SHP77 (cell line): Measurements from ENCODE around the gene NDUFA1.
"Not testable (repeated sequence)": the region's sequence is repeated elsewhere in the genome, so short reads cannot be mapped to it uniquely, and the experiment has no call there.

Source experiments
- DNase-seq, 2 experiments: peaks; one replicate each; lab custom pipeline; 2025; lab: John Stamatoyannopoulos, UW

NDUFA1 gene

DNA sequence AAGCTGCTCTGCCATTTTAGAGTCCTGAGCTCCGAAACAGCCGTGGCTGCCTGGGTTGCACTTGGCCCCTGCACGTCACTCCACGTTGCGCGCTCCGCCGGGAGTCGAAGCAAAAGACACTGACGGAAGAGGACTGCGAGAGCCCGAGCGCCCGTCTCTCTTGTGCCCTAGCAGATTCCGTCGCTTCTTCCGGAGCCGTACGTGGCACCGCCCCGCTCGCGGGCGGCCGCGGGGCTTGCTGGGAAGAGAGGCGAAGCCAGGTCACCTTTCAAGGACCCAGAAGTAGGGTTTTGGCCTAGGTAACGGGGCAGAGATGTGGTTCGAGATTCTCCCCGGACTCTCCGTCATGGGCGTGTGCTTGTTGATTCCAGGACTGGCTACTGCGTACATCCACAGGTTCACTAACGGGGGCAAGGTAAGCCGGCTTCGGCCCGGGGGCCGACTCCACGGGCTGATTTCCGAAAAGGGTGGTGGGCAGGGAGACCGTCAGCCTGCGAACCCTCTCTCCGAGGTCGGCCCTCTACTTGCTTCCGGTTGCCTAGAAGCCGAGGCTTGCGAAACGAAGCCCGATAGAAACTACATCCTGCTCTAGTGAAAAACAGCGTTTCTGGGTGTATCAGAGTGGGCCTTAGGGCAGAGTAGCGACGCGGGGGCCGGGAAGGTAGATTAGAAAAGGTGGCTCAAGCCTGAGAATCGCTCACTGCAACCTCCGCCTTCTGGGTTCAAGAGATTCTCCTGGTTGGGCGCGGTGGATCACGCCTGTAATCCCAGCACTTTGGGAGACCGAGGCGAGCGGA is at the start of gene NDUFA1, which contains the start of gene RNF113A:
Gene NDUFA1, plus strand, starts transcription at position 234 of the 797 bp plus-strand sequence. Its CDS starts 80 bp downstream, at position 314.
Gene RNF113A, minus strand, starts transcription at position 135 of the 797 bp plus-strand sequence. Its CDS starts 120 bp downstream, at position 15.
- DNase-seq, result peak; percentile 75 to 76

DNA sequence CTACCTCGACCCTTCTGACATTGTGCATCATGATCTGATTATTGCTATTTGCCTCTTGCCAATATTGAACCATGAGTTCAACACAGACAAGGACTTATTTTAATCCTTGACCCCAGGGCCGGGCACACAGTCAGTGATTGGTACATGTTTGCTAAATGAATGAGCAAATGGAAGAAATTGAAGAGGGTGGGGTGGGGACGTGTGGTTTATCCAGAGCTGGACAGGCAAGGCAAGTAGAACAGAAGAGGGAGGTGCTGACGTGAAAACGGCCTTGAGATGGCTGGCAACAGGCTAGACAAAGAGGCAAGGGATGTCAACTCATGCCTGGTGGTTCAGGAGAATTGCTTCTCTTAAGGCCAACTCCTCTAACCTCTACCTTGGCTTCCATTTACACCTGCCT is 47.4 kb upstream of the NDUFA1 start:
- not testable (repeated sequence) for DNase-seq

DNA sequence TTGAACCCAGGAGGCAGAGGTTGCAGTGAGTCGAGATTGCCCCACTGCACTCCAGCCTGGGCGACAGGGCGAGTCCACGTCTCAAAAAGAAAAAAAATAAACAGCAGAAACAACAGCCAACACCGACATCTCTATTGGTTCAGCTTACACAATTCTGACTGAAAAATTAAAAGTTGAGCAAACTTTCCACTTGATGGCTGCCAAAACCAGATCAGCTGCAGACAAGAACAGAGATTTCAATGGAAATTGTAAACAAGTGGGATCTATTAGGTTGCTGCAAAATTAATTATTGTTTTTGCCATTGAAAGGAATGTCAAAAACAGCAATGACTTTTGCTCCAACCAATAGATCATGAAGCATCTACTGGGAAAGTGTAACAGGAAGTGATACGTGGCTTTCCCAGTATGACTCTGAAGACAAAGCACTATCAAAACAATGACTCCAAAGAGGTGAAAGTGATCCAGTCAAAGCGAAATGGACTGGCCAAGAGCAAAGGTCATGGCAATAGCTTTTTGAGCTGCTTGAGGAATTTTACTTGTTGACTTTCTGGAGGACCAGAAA is 45.2 kb upstream of the NDUFA1 start:
- no peak for DNase-seq

DNA sequence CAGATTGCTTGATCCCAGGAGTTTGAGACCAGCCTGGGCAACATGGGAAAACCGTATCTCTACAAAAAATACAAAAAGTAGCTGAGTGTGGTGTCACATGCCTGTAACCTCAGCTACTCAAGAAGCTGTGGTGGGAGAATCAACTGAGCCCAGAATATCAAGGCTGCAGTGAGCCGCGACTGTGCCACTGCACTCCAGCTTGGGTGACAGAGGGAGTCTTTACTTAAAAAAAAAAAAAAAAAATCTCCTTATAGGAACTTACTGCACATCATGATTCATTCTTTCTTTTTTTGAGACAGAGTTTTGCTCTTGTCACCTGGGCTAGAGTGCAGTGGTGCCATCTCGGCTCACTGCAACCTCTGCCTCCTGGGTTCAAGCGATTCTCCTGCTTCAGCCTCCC is 43.2 kb upstream of the NDUFA1 start:
- no peak for DNase-seq

DNA sequence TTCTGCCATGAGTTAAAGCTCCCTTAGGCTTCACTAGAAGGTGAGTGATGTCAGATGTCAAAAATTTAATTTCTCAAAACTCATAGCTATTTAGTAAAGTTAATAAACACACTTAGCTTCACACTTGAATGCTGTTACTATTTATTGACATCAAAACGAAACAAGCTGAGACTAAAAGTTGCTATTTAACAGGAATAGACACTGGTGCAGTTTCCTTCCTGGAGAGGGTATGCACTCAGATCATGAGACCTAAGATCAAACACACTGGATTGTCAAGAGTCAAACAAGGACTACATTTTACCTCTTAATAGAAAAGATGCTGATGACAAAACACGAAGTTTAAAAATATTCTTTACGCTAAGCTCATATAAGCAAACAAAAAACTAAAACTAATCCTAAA is 37.7 kb upstream of the NDUFA1 start:
- no peak for DNase-seq

DNA sequence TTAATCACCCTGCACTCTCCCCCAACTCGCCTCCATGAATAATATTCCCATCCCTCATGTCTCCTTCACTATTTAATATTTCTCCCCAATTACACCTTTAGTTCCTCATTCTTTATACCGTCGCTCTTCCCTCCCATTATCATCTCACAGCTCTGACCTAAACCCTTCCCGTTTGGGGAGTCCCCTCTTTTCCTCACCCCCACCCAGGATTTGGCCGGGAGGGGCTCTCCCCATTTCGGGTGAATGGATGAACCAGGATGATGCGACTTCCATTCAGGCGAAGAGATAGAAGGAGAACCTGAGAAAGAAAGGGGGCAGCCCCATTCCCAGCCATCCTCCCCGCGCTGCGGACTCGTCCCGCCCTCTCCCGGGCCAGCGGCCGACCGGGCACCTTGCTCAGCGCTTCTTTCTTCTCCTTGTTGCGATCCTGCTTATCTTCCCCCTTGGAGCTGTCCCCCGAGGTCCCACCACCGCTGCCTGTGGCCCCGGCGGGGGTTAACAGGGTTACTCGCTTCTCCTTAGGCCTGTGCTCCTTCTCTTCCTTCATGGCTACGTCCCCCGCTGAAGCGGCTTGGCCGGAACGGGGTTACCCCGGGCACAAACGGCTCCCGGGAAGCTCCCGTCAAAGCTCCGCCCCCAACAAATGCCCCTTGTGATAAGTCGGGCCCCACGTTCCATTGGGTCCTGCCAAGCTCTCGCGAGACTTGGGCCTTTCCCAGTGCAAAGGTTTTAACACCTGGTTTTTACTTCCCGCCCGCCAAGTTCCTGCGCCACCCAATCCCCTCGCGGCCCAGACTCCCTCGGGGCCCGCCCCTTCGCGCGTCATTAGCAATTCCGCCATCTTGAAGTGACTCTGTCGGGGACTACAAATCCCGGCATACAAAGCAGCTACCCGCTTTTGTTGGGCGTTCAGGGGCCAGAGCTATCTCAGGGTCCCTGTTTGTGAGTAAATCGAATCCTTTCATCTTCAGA is 19.0 kb upstream of the NDUFA1 start, which contains the start of gene UPF3B:
Gene UPF3B, minus strand, starts transcription at position 582 of the 972 bp plus-strand sequence. Its CDS starts 35 bp downstream, at position 547.
- peak; percentile 92 to 97 for DNase-seq

DNA sequence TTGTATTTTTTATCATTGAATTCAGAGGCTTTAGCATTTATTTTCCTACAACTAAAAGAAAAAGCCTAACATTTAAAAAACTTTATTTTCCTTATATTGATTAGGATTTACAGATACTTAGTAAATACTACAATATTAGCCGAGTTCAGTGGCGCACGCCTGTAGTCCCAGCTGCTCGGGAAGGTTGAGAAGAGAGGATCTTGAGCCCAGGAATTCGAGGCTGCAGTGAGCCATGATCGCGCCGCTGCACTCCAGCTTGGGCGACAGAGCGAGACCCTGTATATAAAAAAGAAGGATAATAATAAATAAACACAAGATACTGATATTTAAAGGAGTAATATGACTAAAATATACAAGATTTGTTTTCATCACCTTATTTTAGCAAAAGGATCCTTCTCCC is 18.2 kb upstream of the NDUFA1 start:
- DNase-seq, result no peak

DNA sequence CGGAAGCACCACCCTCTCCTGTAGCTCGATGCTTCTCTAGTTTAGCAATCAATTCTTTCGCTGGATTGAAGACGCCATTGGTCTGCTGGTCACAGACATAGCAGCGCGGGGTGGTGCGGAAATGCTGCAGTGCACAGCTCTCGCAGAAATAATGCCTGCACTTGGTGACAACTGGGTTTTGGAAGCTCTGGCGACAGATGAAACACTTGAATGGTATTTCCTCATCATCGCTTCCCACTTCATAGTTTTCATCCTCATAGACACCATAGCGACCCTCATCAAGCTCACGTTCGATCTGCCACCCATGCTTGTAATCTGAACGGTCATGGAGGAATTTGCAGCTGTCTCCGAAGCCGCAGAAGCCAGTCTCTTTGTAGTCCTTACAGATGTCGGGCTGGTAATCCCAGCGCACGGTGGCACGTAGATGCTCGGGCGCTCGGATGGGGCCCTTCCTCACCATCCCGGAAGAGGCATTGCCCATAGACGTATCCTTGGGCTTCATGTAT is 953 bp upstream of the NDUFA1 start:
- peak in 1 of 2 experiments; percentile 20 for DNase-seq

DNA sequence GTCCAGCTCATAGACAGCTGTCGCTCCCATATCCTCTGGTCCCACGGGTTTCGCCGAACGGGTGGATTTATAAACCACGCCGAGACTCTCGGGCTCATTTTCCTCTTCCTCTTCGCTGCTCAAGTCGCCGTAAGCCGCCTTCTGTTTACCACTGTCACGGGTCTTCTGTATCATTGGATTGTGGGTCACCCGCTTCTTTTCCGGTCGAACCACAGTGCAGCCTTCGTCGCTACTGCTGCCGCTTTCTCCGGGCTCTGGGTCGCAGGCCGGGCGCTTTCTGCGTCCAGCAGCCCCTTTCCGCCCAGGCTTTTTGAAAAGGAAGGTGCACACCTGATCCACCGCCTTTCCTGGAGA is 410 bp upstream of the NDUFA1 start:
- DNase-seq, result no peak

DNA sequence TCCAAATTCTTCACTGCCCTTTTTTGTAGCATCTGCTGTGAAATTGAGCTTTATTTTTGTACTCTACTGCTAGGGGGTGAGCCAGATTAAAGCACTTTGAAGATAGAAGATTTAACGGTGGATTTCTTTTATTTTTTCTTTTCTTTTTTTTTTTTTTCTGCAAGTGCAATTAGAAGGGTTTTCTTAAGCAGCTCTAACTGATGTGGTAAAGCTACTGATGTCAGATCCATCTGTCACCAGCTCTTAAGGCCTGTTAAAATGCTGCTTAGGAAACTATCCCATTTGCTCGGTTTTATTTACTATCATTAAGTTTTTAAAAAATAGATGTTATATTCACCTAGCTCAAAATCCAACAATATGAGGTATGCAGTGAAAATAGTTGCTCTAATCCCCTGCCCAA is 7.1 kb downstream of the NDUFA1 start:
- DNase-seq, result no peak

DNA sequence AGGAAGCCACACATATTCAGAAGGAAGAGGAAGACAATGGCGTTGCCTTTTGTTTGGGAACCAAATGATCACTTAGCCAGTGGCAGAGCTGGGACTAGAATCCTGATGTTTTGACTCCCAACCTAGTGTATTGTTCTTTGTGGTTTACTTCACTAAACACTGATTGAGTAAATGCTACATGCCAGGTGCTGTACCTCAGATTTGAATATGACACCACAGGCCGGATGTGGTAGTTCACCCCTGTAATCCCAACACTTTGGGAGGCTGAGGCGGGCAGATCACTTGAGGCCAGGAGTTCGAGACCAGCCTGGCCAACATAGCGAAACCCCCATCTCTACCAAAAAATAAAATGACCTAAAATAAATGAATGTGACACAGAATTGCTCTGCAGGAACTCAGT is 8.4 kb downstream of the NDUFA1 start:
- DNase-seq, result no peak

DNA sequence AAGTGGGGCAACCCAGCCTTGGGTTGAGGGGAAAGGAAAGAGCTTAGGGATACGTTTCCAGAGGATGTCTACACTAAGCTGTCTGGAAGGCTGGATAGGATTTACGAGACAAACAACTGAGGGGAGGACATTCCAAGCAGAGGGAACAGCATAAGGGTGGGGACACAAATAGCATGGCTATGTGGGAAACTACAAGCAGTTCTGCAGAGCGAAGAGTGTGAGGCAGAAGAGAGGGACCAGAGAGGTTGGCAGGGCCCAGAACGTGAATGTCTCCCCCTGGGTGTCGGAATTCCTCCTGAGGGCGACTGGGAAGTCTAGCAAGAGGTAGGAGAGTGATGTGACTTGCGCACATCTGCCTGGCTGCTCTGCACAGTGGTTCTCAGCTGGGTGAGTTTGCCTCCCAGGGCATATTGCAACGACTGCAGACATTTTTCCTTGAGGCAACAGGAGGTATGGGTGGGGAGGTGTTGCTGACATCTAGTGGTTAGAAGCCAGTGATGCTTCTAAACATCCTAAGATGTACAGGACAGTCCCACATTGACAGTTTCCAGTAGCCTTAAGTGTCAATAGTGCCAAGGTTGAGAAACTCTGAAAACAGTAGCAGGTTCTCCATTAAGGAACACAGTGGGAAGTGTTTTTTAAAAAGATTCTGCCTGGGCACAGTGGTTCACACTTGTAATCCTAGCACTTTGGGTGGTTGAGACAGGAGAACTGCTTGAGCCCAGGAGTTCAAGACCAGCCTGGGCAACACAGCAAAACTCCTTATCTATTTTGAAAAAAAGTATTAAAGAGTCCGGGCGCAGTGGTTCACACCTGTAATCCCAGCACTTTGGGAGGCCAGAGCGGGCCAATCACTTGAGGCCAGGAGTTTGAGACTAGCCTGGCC is 9.2 kb downstream of the NDUFA1 start:
- peak; percentile 16 to 43 for DNase-seq

DNA sequence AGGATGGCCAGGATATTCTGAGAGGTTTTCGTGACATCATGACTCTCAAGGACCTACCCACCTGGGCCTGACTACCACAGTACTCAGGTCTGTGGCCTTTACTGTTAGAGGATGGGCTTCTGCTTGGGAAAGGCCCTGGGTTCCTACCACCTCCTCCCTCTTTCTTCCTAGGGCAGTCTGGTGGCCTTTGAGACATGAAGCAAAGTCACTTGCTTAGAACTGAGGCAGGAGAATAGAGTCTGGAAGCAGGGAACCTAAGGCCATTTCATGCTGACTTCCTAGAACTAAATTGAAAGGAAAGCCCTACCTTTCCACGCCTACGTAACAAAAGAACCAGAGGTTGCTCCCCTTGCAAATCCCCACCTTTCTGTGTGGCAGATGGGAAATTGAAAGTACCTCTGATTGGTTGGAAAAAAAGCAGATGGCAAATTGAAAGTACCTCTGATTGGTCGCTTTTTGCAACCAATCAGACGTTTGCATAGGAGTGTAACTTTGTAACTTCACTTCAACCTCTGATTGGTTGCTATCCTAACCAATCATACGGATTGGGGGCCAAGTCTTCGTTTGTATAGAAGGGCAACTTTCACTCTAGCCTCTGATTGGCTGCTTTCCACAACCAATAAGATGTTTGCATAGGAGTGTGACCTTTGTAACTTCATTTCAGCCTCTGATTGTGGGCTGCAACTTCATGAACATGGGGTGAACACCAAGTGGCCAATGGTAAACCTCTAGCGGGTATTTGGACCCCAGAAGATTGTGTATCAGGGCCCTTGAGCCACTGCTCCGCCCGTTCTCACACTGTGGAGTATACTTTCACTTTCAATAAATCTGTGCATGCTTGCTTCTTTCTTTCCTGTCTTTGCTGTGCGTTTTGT is 14.2 kb downstream of the NDUFA1 start:
- DNase-seq, result peak; percentile 77 to 82

DNA sequence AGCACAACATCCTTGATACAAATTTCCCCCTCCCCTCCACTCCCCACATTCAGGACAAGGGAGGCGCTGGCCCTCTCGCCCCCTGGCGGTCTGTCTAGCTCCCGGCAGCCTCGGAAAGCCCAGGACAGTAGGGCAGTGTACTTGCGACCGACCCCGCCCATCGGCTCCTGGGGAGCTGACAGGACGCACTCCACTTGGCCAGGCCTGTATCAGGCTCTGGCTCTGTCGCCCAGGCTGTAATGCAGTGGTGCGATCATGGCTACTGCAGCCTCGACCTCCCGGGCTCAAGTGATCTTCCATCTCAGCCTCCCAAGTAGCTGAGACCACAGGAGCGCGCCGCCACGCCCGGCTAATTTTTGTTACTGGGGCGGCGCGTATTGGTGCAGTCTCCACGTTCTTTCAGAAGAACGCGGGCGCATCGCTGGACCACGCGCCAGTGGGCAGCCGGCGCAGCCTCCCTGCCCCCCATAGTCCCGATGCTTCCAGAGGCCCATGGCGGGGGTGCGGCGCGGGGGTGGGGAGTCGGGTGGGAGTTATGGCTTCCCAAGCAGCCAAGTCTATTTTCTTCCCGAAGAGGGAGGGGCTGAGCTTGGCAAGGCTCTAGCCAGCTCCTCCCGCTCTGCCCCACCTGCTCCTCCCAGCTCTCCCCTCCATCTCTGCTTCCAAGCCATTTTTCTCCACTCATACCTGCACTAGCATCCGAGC is 16.2 kb downstream of the NDUFA1 start:
- DNase-seq, result no peak

DNA sequence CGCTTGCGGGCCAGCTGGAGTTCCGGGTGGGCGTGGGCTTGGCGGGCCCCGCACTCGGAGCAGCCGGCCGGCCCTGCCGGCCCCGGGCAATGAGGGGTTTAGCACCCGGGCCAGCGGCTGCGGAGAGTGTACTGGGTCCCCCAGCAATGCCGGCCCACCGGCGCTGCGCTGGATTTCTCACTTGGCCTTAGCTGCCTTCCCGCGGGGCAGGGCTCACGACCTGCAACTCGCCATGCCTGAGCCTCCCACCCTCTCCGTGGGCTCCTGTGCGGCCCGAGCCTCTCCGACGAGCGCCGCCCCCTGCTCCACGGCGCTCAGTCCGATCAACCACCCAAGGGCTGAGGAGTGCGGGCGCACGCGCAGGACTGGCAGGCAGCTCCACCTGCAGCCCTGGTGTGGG is 19.0 kb downstream of the NDUFA1 start:
- DNase-seq, result not testable (repeated sequence)

DNA sequence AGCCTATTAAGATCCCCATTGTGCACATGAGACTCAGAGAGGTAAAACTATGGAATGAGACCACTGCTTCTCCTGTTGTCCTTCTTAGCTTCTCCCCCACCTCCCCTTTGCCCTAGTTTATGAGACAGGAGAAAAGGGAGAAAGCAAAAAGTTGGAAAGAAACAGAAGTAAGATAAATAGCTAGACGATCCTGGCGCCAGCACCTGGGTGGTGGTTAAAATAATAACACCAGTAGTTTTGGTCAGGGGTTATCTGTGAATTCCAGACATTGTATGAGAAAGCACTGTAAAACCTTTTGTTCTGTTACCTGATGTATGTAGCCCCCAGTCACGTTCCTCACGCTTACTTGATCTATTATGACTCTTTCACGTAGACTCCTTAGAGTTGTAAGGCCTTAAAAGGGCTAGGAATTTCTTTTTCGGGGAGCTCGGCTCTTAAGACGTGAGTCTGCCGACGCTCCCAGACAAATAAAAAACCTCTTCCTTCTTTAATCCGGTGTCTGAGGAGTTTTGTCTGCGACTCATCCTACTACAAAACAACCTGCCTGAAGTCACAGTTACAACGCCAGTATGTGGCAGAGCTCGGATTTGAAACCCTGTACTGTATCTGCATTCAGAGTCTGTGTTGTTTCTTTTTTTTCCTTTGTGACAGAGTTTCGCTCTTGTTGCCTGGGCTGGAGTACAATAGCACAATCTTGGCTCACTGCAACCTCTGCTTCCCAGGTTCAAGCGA is 20.5 kb downstream of the NDUFA1 start:
- not testable (repeated sequence) for DNase-seq

DNA sequence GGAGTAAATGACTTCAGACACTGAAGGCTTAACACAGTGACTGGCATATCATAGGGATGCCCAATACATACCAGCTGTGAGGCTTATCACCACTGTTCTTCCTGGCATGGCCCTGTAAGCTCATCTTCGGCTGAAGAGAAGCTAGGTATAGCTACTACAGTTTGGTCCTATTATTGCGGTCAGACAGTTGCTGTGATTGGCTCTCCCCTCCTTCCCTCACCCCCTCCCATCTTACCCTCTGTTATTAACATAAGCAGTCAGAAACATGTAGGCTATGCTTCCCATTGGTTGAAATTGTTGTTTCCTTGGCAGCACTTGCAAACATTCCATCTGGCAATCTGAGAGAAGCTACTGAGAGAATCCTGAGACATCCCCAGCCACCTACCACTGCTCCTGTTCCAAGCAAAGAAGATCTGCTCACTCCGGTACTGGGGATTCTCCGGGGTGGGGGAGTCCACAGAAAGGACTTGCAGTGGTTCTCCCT is 24.3 kb downstream of the NDUFA1 start, which contains the start of gene AKAP14:
Gene AKAP14, plus strand, starts transcription at position 51 of the 484 bp plus-strand sequence. CDS start 7,331 bp downstream, outside the sequence.
- DNase-seq, result no peak

DNA sequence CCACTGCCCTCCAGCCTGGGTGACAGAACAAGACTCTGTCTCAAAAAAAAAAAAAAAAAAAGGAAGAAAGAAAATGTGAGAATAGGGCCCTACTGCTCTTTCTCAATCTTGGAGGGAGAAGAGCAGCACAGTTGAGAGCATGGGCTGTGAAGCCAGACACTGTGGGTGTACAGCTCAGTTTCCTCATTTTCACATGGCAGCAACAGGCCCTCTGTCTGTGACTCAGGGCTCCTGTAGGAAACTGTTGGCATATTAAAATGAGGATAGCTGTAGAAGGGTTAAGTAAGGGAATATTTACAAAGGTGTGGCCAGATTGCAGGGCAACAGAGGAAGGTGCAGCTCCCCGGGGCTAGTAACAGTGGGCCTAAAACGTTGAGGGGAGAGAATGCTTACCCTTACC is 27.5 kb downstream of the NDUFA1 start:
- DNase-seq, result no peak
